A172 (cell line): ENCODE measurements around the gene NFKB2. TPM values are rescaled to one million over a fixed set of nuclear protein-coding genes. Genes with fewer than 3 reads are reported as not detected.

Source experiments
- DNase-seq: peaks from one replicate; pipeline ENCODE4 v3.0.0-alpha.2; 2015; ENCODE audit warnings: low spot score
- total RNA-seq: library from RNA; depleted of rRNA; stranded (reverse); fragments of >200 nt; shearing (Covaris generic); gene quantifications from 2 replicates; pipeline ENCODE4 v1.2.3, GENCODE V29; 2014

The NFKB2 gene
- total RNA-seq, 1 experiment from 2014 or later = 63.0 TPM

GRCh38 chr10:102394801-102395399 lies 605 bp upstream of the NFKB2 start:
- no peak for DNase-seq

- no peak for DNase-seq
Observed at GRCh38 chr10:102396317-102396650, 779 bp downstream of the NFKB2 start.

- DNase-seq = no peak
Observed at GRCh38 chr10:102396730-102397151, 1.2 kb downstream of the NFKB2 start.

GRCh38 chr10:102397222-102398171 lies 2.0 kb downstream of the NFKB2 start:
- no peak for DNase-seq

DNA sequence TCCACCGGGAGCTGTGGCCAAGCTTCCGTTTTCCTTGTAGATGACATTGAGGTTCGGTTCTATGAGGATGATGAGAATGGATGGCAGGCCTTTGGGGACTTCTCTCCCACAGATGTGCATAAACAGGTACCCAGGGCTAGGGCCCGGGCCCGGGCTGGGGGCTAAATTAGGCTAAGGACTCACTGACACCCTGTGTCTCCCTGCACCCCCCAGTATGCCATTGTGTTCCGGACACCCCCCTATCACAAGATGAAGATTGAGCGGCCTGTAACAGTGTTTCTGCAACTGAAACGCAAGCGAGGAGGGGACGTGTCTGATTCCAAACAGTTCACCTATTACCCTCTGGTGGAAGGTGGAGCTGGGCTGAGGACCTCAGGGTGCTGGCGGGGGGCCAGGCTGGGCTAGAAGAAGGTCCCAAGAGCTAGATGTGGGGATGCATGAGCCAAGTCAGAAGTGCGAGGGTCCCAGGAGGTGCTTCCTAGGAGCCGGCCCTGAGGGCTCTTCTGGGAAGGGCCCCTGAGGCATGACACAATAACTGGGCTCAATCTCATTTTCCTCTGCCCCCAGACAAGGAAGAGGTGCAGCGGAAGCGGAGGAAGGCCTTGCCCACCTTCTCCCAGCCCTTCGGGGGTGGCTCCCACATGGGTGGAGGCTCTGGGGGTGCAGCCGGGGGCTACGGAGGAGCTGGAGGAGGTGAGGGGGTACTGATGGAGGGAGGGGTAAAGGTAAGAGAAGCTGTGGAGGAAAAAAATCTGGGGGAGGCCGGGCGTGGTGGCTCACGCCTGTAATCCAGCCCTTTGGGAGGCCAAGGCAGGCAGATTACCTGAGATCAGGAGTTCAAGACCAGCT lies 2.9 kb downstream of the NFKB2 start:
- no peak for DNase-seq

GRCh38 chr10:102399217-102400021 lies 3.9 kb downstream of the NFKB2 start:
- peak; percentile 63 for DNase-seq

DNA sequence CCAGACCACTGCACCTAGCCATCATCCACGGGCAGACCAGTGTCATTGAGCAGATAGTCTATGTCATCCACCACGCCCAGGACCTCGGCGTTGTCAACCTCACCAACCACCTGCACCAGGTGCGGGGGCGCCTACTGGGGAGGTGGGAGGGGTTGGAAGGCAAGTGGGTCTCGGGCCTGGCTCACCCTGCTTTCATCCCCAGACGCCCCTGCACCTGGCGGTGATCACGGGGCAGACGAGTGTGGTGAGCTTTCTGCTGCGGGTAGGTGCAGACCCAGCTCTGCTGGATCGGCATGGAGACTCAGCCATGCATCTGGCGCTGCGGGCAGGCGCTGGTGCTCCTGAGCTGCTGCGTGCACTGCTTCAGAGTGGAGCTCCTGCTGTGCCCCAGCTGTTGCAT lies 4.6 kb downstream of the NFKB2 start:
- no peak for DNase-seq

GRCh38 chr10:102400598-102401341 lies 5.3 kb downstream of the NFKB2 start:
- no peak for DNase-seq

- no peak for DNase-seq
Observed at GRCh38 chr10:102401342-102401654, 5.8 kb downstream of the NFKB2 start.

DNA sequence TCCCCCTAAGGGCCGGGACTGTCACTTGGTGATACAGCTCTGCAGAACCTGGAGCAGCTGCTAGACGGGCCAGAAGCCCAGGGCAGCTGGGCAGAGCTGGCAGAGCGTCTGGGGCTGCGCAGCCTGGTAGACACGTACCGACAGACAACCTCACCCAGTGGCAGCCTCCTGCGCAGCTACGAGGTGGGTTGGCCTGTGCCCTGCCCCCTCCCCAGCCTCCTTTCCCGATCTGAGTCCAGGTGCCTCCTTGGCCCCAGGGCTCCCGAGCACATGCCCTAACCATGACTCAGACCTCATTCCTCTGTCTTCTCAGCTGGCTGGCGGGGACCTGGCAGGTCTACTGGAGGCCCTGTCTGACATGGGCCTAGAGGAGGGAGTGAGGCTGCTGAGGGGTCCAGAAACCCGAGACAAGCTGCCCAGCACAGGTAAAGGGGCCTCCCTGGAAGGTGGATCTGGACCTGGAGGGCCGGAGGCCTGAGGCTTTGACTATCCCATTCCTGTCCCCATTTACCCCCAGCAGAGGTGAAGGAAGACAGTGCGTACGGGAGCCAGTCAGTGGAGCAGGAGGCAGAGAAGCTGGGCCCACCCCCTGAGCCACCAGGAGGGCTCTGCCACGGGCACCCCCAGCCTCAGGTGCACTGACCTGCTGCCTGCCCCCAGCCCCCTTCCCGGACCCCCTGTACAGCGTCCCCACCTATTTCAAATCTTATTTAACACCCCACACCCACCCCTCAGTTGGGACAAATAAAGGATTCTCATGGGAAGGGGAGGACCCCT lies 6.4 kb downstream of the NFKB2 start:
- DNase-seq = peak; percentile 88

DNA sequence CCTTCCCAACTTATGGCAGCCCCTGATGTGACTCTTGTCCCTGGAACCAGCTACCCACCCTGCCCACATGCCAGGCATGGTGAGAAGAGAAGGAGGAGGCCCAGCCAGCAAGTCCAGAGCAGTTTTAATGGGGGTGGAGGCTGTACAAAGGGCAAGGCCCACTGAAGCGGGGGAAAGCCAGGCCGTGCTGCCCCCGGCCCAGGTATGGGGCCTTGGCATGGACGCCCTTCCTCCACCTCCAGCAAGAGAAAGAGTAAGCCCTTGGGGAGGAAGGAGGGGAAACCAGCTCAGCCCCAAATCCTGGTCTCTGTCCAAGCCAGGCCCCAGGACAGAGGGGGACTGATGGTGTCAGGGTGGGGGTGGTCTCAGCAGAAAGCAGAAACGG lies 7.0 kb downstream of the NFKB2 start:
- DNase-seq = no peak

DNA sequence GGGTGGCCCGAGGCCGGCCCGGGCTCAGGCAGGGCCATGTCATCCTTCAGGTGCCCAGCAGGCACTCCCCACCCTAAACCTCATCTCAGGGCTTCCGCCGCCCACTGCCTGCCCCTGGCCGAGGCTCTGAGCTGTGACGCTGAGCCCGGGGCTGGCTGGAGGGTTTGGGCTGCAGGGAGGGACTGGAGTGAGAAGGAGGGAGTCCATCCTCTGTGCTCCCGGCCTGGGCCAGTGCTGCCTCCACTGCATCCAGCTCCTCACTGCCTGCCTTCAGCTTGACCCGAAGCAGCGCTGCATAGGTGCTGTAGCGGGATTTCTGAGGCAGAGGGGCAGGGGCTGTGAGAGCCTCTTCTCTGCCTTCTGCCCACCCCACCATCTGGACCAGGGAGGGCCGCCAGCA lies 7.6 kb downstream of the NFKB2 start:
- DNase-seq = no peak

- DNase-seq = no peak
Observed at GRCh38 chr10:102404361-102405107, 9.0 kb downstream of the NFKB2 start.

DNA sequence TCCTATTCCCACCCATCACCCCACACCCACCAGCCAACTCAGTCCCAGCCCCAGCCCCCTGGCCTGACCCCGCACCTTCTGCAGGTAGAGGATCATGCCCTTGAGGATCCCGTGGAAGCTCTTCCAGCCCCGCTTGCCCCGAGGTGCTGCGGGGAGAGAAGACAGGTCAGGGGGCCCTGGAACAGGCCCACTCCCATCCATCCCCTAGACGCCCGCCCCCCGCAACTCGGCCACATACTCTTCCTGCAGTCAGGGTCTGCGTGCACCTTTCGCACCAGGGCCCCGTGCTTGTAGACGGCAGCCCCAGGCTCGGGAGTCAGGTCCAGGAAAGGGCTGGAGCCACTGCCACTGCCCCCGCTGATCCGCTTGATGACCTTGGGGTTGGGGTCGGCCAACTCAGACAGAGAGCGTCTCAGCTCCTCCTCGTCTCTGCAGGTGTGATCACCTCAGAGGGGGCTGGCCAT lies 9.6 kb downstream of the NFKB2 start:
- no peak for DNase-seq

GRCh38 chr10:102405632-102406031 lies 10.1 kb downstream of the NFKB2 start:
- DNase-seq = no peak

DNA sequence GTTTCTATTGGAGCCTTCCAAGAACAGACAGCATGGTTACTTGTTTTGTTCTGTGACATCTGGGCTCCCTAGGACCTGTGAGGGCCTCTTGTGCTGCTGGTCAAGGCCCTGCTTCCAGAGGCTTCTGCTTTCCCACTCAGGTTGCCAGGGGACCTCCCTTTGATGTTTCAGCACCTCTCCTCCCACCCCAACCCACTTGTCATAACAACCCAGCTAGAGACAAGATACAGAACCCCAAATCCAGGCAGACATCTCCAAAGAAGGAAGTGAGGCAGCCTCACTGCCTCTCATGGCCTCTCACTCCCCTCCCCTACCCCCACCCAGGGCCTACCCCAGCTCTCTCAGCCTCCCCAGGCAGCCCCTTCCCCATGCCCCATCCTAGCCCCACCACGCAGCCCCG lies 11.3 kb downstream of the NFKB2 start:
- DNase-seq = no peak

- DNase-seq = no peak
Observed at GRCh38 chr10:102407425-102408130, 12.1 kb downstream of the NFKB2 start.

GRCh38 chr10:102408131-102408727 lies 12.7 kb downstream of the NFKB2 start:
- DNase-seq = no peak
